ENCODE data around the gene TGFBI. TPM values are rescaled to one million over a fixed set of nuclear protein-coding genes. Genes with fewer than 3 reads are reported as not detected.

Gene TGFBI
- 10 to 100 TPM; 24.4 to 35.9 (median 30.3) TPM for total RNA-seq
- 10 to 100 TPM; 18.8 to 28.3 (median 20.9) TPM for polyA plus RNA-seq
- long read RNA-seq, donor 1, transcript TGFBI-201 (17 exons, 2,804 nt) = major isoform, 10 of 13 reads
- long read RNA-seq, donor 1, partial matches to known transcripts = 1 of 13 reads
- long read RNA-seq, donor 1, other reads (novel, unspliced or antisense) = 2 of 13 reads
- long read RNA-seq, donor 2, transcript TGFBI-201 (17 exons, 2,804 nt) = major isoform, 17 of 27 reads
- long read RNA-seq, donor 2, partial matches to known transcripts = 10 of 27 reads
- long read RNA-seq, donor 2, other reads (novel, unspliced or antisense) = 0 of 27 reads

DNA sequence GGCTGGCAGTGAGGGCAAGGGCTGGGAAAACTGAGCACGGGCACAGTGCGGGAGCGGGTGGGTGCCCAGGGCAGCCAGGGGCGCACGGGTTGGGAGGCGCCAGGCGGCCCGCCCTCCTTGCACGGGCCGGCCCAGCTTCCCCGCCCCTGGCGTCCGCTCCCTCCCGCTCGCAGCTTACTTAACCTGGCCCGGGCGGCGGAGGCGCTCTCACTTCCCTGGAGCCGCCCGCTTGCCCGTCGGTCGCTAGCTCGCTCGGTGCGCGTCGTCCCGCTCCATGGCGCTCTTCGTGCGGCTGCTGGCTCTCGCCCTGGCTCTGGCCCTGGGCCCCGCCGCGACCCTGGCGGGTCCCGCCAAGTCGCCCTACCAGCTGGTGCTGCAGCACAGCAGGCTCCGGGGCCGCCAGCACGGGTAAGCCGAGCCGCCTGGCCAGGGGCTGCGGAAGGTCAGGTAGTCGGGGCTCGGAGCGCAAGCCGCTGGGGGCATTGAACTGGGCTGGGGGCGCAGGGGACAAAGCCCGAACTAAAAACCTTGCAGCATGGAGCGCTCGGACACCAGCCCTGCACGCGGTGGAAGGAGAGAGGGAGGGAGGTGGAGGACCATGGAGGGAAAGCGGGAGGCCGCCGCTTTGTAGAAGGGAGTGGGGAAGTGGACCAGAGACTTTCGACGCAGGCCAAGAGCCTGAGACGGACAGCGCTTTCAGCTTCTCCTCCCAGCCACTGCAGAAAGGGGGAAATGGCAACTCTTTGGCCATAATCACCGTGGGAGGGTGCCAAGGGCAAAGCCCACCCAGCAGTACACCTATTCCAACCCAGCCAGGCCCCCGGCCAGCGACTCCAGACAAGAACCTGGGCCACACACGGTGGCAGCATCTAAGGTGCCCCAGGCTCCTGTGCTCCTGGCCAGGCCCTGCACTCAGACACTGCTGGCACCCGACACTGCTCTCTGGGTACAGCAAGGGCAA, at the start of gene TGFBI:
Gene TGFBI (plus strand): TSS at position 207 of the 961 bp plus-strand sequence. CDS start 68 bp downstream, at position 275.
- H3K36me3 ChIP-seq (ENCODE audit: insufficient read depth in 1 of 2, low read depth in 1 of 2) = no peaks in the 10 kb centered on the region
- 7 to 8% (median 8%) methylated on average over 57 to 68 of the region's 68 CpGs for whole genome bisulfite sequencing, 3 donors
- H3K9me3 ChIP-seq = no peaks in the 10 kb centered on the region
- intact Hi-C loops (cut with DNase I) = no loop called here
- peak within 1 kb of the TSS; percentile 19 for H3K27ac ChIP-seq
- peak within 1 kb of the TSS; percentile 67 for H3K4me3 ChIP-seq
- DNase-seq = peak; percentile 77 to 84
- peak; percentile 83 to 92 (median 87) for ATAC-seq
- H3K27me3 ChIP-seq (ENCODE audit: insufficient read depth in 3 of 3, low read length in 2 of 3) = peaks cover 0 to 6% (median 3%) of the 10 kb centered on the region in 3 donors
- peak; percentile 10 for TF ChIP-seq CTCF (IDR thresholded peaks at IDR 0.05)
- H3K4me1 ChIP-seq = peaks cover 6% of the 10 kb centered on the region

DNA sequence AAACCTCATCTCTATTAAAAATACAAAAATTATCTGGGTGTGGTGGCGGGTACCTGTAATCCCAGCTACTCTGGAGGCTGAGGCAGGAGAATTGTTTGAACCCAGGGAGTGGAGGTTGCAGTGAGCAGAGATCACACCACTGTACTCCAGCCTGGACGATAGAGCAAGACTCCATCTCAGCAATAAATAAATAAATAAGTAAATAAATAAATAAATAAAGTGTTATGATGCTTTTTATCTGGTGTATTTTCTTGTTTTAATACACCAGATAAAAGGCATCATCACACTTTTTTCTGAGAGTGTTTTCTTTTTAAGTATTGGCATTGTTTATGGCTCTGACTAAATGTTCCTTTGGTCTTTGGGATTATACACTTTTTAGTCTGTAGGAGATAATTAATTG, 49.8 kb upstream of the TGFBI start:
- WGBS, 3 donors = 83 to 95% (median 88%) methylated on average over 2 of the region's 2 CpGs
- Histone ChIP-seq H3K36me3 (ENCODE audit: insufficient read depth in 1 of 2, low read depth in 1 of 2) (no peaks in the 10 kb centered on the region), H3K9me3 (no peaks in the 10 kb centered on the region), H3K4me3 (no peak overlapping the region), H3K27ac (peak overlapping the region; percentile 61), H3K4me1 (peaks cover 15% of the 10 kb centered on the region), H3K27me3 (ENCODE audit: insufficient read depth in 3 of 3, low read length in 2 of 3) (peaks cover 0 to 3% (median 0%) of the 10 kb centered on the region in 3 donors)
- no peak for TF ChIP-seq CTCF (IDR thresholded peaks at IDR 0.05)
- intact Hi-C loops (cut with DNase I) = loop anchor here (5.0 to 10.0 kb wide), 2 partner anchors 78 to 86 kb away; no protein-coding TSS in a partner anchor
- no peak for ATAC-seq
- DNase-seq = no peak

GRCh38 chr5:135979510-135979909, 49.3 kb upstream of the TGFBI start:
- peak overlapping the region; percentile 61 for H3K27ac ChIP-seq
- 2 to 9% (median 9%) methylated on average over 1 of the region's 1 CpG for WGBS, 3 donors
- intact Hi-C loops (cut with DNase I) = loop anchor here (5.0 to 10.0 kb wide), 2 partner anchors 78 to 85 kb away; no protein-coding TSS in a partner anchor

GRCh38 chr5:135980620-135981019, 48.2 kb upstream of the TGFBI start:
- no peaks in the 10 kb centered on the region for H3K36me3 ChIP-seq (ENCODE audit: insufficient read depth in 1 of 2, low read depth in 1 of 2)
- 84 to 91% (median 87%) methylated on average over 1 of the region's 1 CpG for WGBS, 3 donors
- H3K4me3 ChIP-seq = no peak overlapping the region

More at GRCh38 chr5:135979510-135979909, 49.3 kb upstream of the TGFBI start:
- ATAC-seq = peak; percentile 51 to 75 (median 68)
- H3K9me3 ChIP-seq = no peaks in the 10 kb centered on the region
- TF ChIP-seq CTCF (IDR thresholded peaks at IDR 0.05) = no peak
- peaks cover 15% of the 10 kb centered on the region for H3K4me1 ChIP-seq
- no peaks in the 10 kb centered on the region for H3K36me3 ChIP-seq (ENCODE audit: insufficient read depth in 1 of 2, low read depth in 1 of 2)
- H3K4me3 ChIP-seq = no peak overlapping the region
- no peak for DNase-seq
- peaks cover 0 to 3% (median 0%) of the 10 kb centered on the region in 3 donors for H3K27me3 ChIP-seq (ENCODE audit: insufficient read depth in 3 of 3, low read length in 2 of 3)

More at GRCh38 chr5:135980620-135981019, 48.2 kb upstream of the TGFBI start:
- no peak for TF ChIP-seq CTCF (IDR thresholded peaks at IDR 0.05)
- no peak for DNase-seq
- Histone ChIP-seq H3K27me3 (ENCODE audit: insufficient read depth in 3 of 3, low read length in 2 of 3) (peaks cover 0 to 3% (median 0%) of the 10 kb centered on the region in 3 donors), H3K27ac (no peak overlapping the region), H3K4me1 (peaks cover 15% of the 10 kb centered on the region), H3K9me3 (no peaks in the 10 kb centered on the region)
- intact Hi-C loops (cut with DNase I) = no loop called here
- ATAC-seq = no peak
